ENCODE data around the gene AMN1. TPM values are rescaled to one million over a fixed set of nuclear protein-coding genes. Genes with fewer than 3 reads are reported as not detected.

Gene AMN1
- total RNA-seq, 1 experiment from 2014 or later, result 9.6 TPM

- no peak overlapping the region for H3K9ac ChIP-seq (ENCODE audit: extremely low read depth, insufficient read length, low read length)
- H2BK20ac ChIP-seq (ENCODE audit: low read depth, low read length, poor library complexity, severe bottlenecking), result no peak overlapping the region
- no peak overlapping the region for H2AK5ac ChIP-seq (ENCODE audit: insufficient read length, low read length)
- H3K14ac ChIP-seq (ENCODE audit: insufficient read depth, low read length), result no peak overlapping the region
- no peaks in the 10 kb centered on the region for H3K79me1 ChIP-seq (ENCODE audit: insufficient read depth, low read depth, low read length, poor library complexity, severe bottlenecking)
- H3K27me3 ChIP-seq (ENCODE audit: insufficient read depth, low read length), result no peaks in the 10 kb centered on the region
- H3K9me3 ChIP-seq (ENCODE audit: control insufficient read depth, low read depth, low read length), result no peaks in the 10 kb centered on the region
- H4K20me1 ChIP-seq (ENCODE audit: control insufficient read depth, insufficient read depth, insufficient read length), result no peaks in the 10 kb centered on the region
- WGBS (ENCODE audit: extremely low coverage, insufficient read length, low lambda C conversion rate), result no CpG with 5 or more reads among the region's 4 CpGs
- H4K5ac ChIP-seq (ENCODE audit: insufficient read length, low read depth, low read length), result no peak overlapping the region
- no peak overlapping the region for H2AFZ ChIP-seq (ENCODE audit: low read length)
- Mint-ChIP-seq H3K36me3 (ENCODE audit: insufficient read depth in 1 of 3, low read depth in 3 of 3) (peaks cover 5 to 22% (median 7%) of the 10 kb centered on the region in 3 experiments), H3K27ac (no peak overlapping the region), H3K9me3 (peaks cover 18 to 22% of the 10 kb centered on the region in 2 experiments), H3K27me3 (ENCODE audit: low read depth) (no peaks in the 10 kb centered on the region; the same call in none of the 2 replicates), H3K4me3 (no peak overlapping the region), H3K4me1 (peaks cover 3 to 11% of the 10 kb centered on the region in 2 experiments)
- no peak overlapping the region for H3K56ac ChIP-seq (ENCODE audit: insufficient read length, low read depth, low read length)
- no peak overlapping the region for H2BK120ac ChIP-seq (ENCODE audit: low read depth, low read length, poor library complexity, severe bottlenecking)
- no peak for DNase-seq
- no peak overlapping the region for H3T11ph ChIP-seq (ENCODE audit: low read length)
- no peak overlapping the region for H3K18ac ChIP-seq (ENCODE audit: insufficient read length, low read depth, low read length)
- peaks cover 2% of the 10 kb centered on the region; the same call in 1 of the 2 replicates for H3K4me1 ChIP-seq (ENCODE audit: insufficient read depth, low read length)
- H2BK15ac ChIP-seq (ENCODE audit: low read depth, low read length), result no peak overlapping the region
- H3K79me2 ChIP-seq (ENCODE audit: insufficient read depth, low read length), result no peaks in the 10 kb centered on the region
- H4K8ac ChIP-seq (replicated peaks; ENCODE audit: insufficient read length, low read depth, low read length), result no peak overlapping the region
- no peak overlapping the region for H3K4me2 ChIP-seq (ENCODE audit: insufficient read depth, insufficient read length, low read length)
- no peak overlapping the region for H2BK12ac ChIP-seq (ENCODE audit: insufficient read length, low read depth, low read length)
- H3K23me2 ChIP-seq (ENCODE audit: insufficient read length, low read depth, low read length, poor library complexity, severe bottlenecking), result no peaks in the 10 kb centered on the region
- no peak overlapping the region for H2BK5ac ChIP-seq (ENCODE audit: insufficient read length, low read length)
- no peak overlapping the region for H3K4ac ChIP-seq (ENCODE audit: low read depth, low read length)
- H3K27ac ChIP-seq (ENCODE audit: insufficient read length, low read depth, low read length), result no peak overlapping the region
- H3K23ac ChIP-seq (ENCODE audit: insufficient read length, low read depth, low read length), result no peak overlapping the region
- H4K91ac ChIP-seq (ENCODE audit: insufficient read length, low read depth, low read length), result no peak overlapping the region
- TF ChIP-seq CTCF (conservative IDR thresholded peaks at IDR 0.05), result no peak
These were observed 43.4 kb upstream of the AMN1 start for GRCh38 chr12:31772186-31772585.

Data from H9 (cell line).